ENCODE results near the gene ATAD2B. TPM values are rescaled to one million over a fixed set of nuclear protein-coding genes. Genes with fewer than 3 reads are reported as not detected.

Gene ATAD2B
- polyA plus RNA-seq, 1 of the 3 experiments (the other 2 are of a cell fraction): 1.3 TPM

DNA sequence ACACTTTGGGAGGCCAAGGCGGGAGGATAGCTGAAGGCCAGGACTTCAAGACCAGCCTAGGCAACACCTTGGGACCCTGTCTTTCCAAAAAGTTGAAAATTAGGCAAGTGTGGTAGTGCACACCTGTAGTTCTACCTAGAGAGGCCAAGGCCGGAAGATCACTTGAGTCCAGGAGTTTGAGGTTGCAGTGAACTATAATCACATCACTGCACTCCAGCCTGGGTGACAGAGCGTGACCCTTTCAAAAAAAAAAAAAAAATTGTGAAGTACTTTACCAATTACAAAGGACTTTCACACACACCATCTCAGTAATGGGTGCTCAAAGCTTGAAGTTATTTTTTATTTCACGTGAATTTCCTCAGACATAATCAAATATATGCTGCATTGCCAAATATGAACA is 65.0 kb downstream of the ATAD2B start:
- DNase-seq: no peak
- Histone ChIP-seq H3K36me3 (replicated peaks in 1 of 2; ENCODE audit: control insufficient read depth in 1 of 2, insufficient read depth in 2 of 2, low read length in 1 of 2) (peaks cover 21 to 57% of the 10 kb centered on the region in 2 experiments), H3K4me3 (ENCODE audit: low read depth in 2 of 2, low read length in 1 of 2) (no peak overlapping the region), H4K20me1 (ENCODE audit: insufficient read depth) (no peaks in the 10 kb centered on the region), H3K4me1 (ENCODE audit: control insufficient read depth in 1 of 2, insufficient read depth in 2 of 2, low read depth in 1 of 2, low read length in 1 of 2) (peaks cover 0 to 7% of the 10 kb centered on the region in 2 experiments; a peak in 1 of 4 replicates), H3K9me2 (no peaks in the 10 kb centered on the region; the same call in 1 of the 2 replicates), H3K27ac (ENCODE audit: low read depth in 2 of 2, low read length in 1 of 2) (no peak overlapping the region), H3K9ac (no peak overlapping the region), H3K79me2 (ENCODE audit: insufficient read depth) (no peaks in the 10 kb centered on the region), H3F3A (replicated peaks; ENCODE audit: insufficient read depth) (peaks cover 9% of the 10 kb centered on the region), H3K27me3 (ENCODE audit: insufficient read depth) (no peaks in the 10 kb centered on the region), H3K4me2 (no peak overlapping the region), H3K9me3 (no peaks in the 10 kb centered on the region), H2AFZ (ENCODE audit: low read depth) (no peak overlapping the region)
- CTCF ChIA-PET: interaction anchor here (0.7 to 0.9 kb wide), 2 partner anchors 37 to 64 kb away, joined by 3 to 4 read pairs; no protein-coding TSS in a partner anchor
- TF ChIP-seq TAF1 (IDR thresholded peaks at IDR 0.05; ENCODE audit: borderline replicate concordance, low read depth, low read length): no peak
- TF ChIP-seq, protein P1, sequence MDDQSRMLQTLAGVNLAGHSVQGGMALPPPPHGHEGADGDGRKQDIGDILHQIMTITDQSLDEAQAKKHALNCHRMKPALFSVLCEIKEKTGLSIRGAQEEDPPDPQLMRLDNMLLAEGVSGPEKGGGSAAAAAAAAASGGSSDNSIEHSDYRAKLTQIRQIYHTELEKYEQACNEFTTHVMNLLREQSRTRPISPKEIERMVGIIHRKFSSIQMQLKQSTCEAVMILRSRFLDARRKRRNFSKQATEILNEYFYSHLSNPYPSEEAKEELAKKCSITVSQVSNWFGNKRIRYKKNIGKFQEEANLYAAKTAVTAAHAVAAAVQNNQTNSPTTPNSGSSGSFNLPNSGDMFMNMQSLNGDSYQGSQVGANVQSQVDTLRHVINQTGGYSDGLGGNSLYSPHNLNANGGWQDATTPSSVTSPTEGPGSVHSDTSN (IDR thresholded peaks at IDR 0.05): no peak
- no peak for TF ChIP-seq EZH2phosphoT487 (IDR thresholded peaks at IDR 0.05; ENCODE audit: borderline replicate concordance, low read depth)
- TF ChIP-seq POLR2AphosphoS5 (IDR thresholded peaks at IDR 0.05; ENCODE audit: low read depth, low read length): no peak
- no peak for TF ChIP-seq RAD21 (IDR thresholded peaks at IDR 0.05; ENCODE audit: low read length)
- no peak for TF ChIP-seq NRF1 (IDR thresholded peaks at IDR 0.05; ENCODE audit: low read depth, low read length)
- TF ChIP-seq, protein P2, sequence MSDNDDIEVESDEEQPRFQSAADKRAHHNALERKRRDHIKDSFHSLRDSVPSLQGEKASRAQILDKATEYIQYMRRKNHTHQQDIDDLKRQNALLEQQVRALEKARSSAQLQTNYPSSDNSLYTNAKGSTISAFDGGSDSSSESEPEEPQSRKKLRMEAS (IDR thresholded peaks at IDR 0.05; ENCODE audit: low read depth): no peak
- TF ChIP-seq TCF12 (IDR thresholded peaks at IDR 0.05): no peak
- TF ChIP-seq CHD2 (IDR thresholded peaks at IDR 0.05; ENCODE audit: low read length, partially characterized antibody): no peak
- WGBS (ENCODE audit: low lambda C conversion rate): 94% methylated on average over 4 of the region's 4 CpGs
- POLR2A ChIA-PET: no interaction called here

DNA sequence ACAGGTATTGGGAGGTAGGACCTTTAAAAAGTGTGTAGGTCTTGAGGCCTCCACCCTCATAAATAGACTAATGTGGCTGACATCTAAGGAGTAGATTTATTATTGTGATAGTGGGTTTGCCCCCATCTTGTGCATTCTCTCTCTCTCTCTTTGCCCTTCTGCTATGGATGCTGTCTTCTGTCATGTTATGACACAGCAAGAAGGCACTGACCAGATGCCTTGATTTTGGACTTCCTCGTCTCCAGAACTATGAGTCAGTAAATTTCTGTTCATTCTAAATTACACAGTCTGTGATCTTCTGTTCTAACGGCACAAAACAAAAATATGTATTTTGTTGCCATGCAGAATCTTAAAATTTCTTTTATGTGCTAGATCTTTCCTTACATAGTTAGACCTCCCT is 66.9 kb downstream of the ATAD2B start:
- CTCF ChIA-PET: interaction anchor here (1.3 to 1.5 kb wide), 2 partner anchors 9 to 224 kb away, joined by 3 to 4 read pairs; partner anchors contain the start of gene TP53I3
- WGBS (ENCODE audit: low lambda C conversion rate): 43% methylated on average over 2 of the region's 2 CpGs
- H3K4me3 ChIP-seq (ENCODE audit: low read depth in 2 of 2, low read length in 1 of 2): no peak overlapping the region
- H3F3A ChIP-seq (replicated peaks; ENCODE audit: insufficient read depth): peaks cover 9% of the 10 kb centered on the region
- H3K9me2 ChIP-seq: no peaks in the 10 kb centered on the region
- H3K79me2 ChIP-seq (ENCODE audit: insufficient read depth): no peaks in the 10 kb centered on the region
- H2AFZ ChIP-seq (ENCODE audit: low read depth): no peak overlapping the region
- H3K9me3 ChIP-seq: no peaks in the 10 kb centered on the region
- H3K36me3 ChIP-seq (replicated peaks in 1 of 2; ENCODE audit: control insufficient read depth in 1 of 2, insufficient read depth in 2 of 2, low read length in 1 of 2): peaks cover 17 to 47% of the 10 kb centered on the region in 2 experiments
- H3K9ac ChIP-seq: no peak overlapping the region
- no peaks in the 10 kb centered on the region for H3K27me3 ChIP-seq (ENCODE audit: insufficient read depth)
- H3K4me2 ChIP-seq: 0 out of 2 replicates have a peak overlapping the region, but pooled peaks have one; percentile 7
- POLR2A ChIA-PET: no interaction called here
- TF ChIP-seq TCF12 (IDR thresholded peaks at IDR 0.05) (peak; percentile 87), CHD2 (IDR thresholded peaks at IDR 0.05; ENCODE audit: low read length, partially characterized antibody) (no peak), FOSL2 (IDR thresholded peaks at IDR 0.05; ENCODE audit: borderline replicate concordance, low read depth) (peak; percentile 46; the same call in 1 of the 2 replicates), SIN3A (IDR thresholded peaks at IDR 0.05; ENCODE audit: borderline replicate concordance, low read depth, low read length) (peak; percentile 71; the same call in 1 of the 2 replicates), GABPA (IDR thresholded peaks at IDR 0.05; ENCODE audit: low read depth) (0 out of 2 replicates have a peak, but pooled peaks have one; percentile 16), JUND (IDR thresholded peaks at IDR 0.05) (peak; percentile 53), RXRA (IDR thresholded peaks at IDR 0.05; ENCODE audit: borderline replicate concordance, low read depth) (no peak)
- TF ChIP-seq, protein P1 (IDR thresholded peaks at IDR 0.05): peak; percentile 79
- H4K20me1 ChIP-seq (ENCODE audit: insufficient read depth): no peaks in the 10 kb centered on the region
- H3K27ac ChIP-seq (ENCODE audit: low read depth in 2 of 2, low read length in 1 of 2): peak overlapping the region in 1 of 2 experiments; percentile 67; a peak in 2 of 4 replicates
- DNase-seq: no peak
- H3K4me1 ChIP-seq (ENCODE audit: control insufficient read depth in 1 of 2, insufficient read depth in 2 of 2, low read depth in 1 of 2, low read length in 1 of 2): peaks cover 0 to 7% of the 10 kb centered on the region in 2 experiments; a peak in 1 of 4 replicates
